HEK293 (cell line): Measurements from ENCODE around the gene YPEL1.

ENCODE experiments used
- CTCF ChIA-PET: fragments of 350-600 bp; formaldehyde crosslinking; extraction: SDS; loops from one replicate; lab custom pipeline; 2021; ENCODE audit warnings: antibody characterized with exemption; lab: Yijun Ruan, JAX
- POLR2A ChIA-PET: fragments of 300-600 bp; formaldehyde crosslinking; extraction: SDS; loops from one replicate; lab custom pipeline; 2020; ENCODE audit warnings: antibody characterized with exemption, inconsistent platforms; lab: Yijun Ruan, JAX
- H3K27ac ChIP-seq: fragments of 200-500 bp; sonication (Bioruptor generic); 2 replicates; pipeline ENCODE4 v1.5.1; 2014; ENCODE audit warnings: low read depth, low read length, control low read depth, inconsistent platforms; ENCODE audit errors: extremely low read depth
- H3K36me3 ChIP-seq, 2 experiments: fragments of 200-500 bp in 1 of 2; sonication (Bioruptor generic) in 1 of 2; 1 replicate in 1 of 2; 2 replicates in 1 of 2; pipeline ENCODE4 v1.5.1; 2014 to 2017; ENCODE audit warnings: inconsistent platforms in 2 of 2, low read length in 2 of 2; ENCODE audit not compliant: control insufficient read depth in 2 of 2, insufficient read depth in 1 of 2
- H3K4me1 ChIP-seq: fragments of 200-500 bp; sonication (Bioruptor generic); 2 replicates; pipeline ENCODE4 v1.5.1; 2014; ENCODE audit warnings: mild to moderate bottlenecking, low read length, inconsistent platforms; ENCODE audit not compliant: control insufficient read depth, insufficient read depth
- H3K4me3 ChIP-seq: 2 replicates; pipeline ENCODE4 v1.5.1; 2011; ENCODE audit warnings: low read depth, mild to moderate bottlenecking, control low read depth, low read length, moderate library complexity
- H3K9me3 ChIP-seq: fragments of 200-500 bp; sonication (Bioruptor generic); 2 replicates; pipeline ENCODE4 v1.5.1; 2014; ENCODE audit warnings: low read depth, low read length, inconsistent platforms; ENCODE audit not compliant: control insufficient read depth, insufficient read depth
- EGR2 ChIP-seq: fragments of 450-650 bp; formaldehyde crosslinking; IDR thresholded peaks from 2 replicates; pipeline ENCODE4 v1.5.1; 2016; ENCODE audit warnings: low read depth, missing biosample characterization, missing genetic modification characterization
- GFI1B ChIP-seq: fragments of 450-650 bp; formaldehyde crosslinking; IDR thresholded peaks from 2 replicates; pipeline ENCODE4 v1.5.1; 2016; ENCODE audit warnings: missing biosample characterization, missing genetic modification characterization
- GLI2 ChIP-seq: fragments of 450-650 bp; formaldehyde crosslinking; IDR thresholded peaks from 2 replicates; pipeline ENCODE4; 2017; ENCODE audit warnings: missing biosample characterization, missing genetic modification characterization, low read depth, borderline replicate concordance
- IKZF3 ChIP-seq: fragments of 450-650 bp; IDR thresholded peaks from 2 replicates; pipeline ENCODE4 v1.5.0; 2018; ENCODE audit warnings: missing biosample characterization, mild to moderate bottlenecking, missing genetic modification characterization, moderate library complexity
- KLF10 ChIP-seq: fragments of 450-650 bp; IDR thresholded peaks from 2 replicates; pipeline ENCODE4 v1.5.1; 2018; ENCODE audit warnings: missing biosample characterization, mild to moderate bottlenecking, missing genetic modification characterization
- KLF16 ChIP-seq: fragments of 450-650 bp; formaldehyde crosslinking; IDR thresholded peaks from 2 replicates; pipeline ENCODE4 v1.5.1; 2017; ENCODE audit warnings: missing biosample characterization, missing genetic modification characterization
- PRDM4 ChIP-seq: fragments of 450-650 bp; formaldehyde crosslinking; IDR thresholded peaks from 2 replicates; pipeline ENCODE4 v1.5.1; 2017; ENCODE audit warnings: missing biosample characterization, missing genetic modification characterization
- SCRT2 ChIP-seq: fragments of 450-650 bp; formaldehyde crosslinking; IDR thresholded peaks from 2 replicates; pipeline ENCODE4 v1.5.1; 2016; ENCODE audit warnings: missing biosample characterization, missing genetic modification characterization
- TSHZ1 ChIP-seq: fragments of 450-650 bp; formaldehyde crosslinking; IDR thresholded peaks from 2 replicates; pipeline ENCODE4 v1.5.1; 2016; ENCODE audit warnings: missing biosample characterization, missing genetic modification characterization, borderline replicate concordance
- WT1 ChIP-seq: fragments of 450-650 bp; formaldehyde crosslinking; IDR thresholded peaks from 2 replicates; pipeline ENCODE4 v1.5.1; 2016; ENCODE audit warnings: missing biosample characterization, missing genetic modification characterization
- ZBTB7A ChIP-seq: fragments of 450-650 bp; formaldehyde crosslinking; IDR thresholded peaks from 2 replicates; pipeline ENCODE4 v1.5.1; 2016; ENCODE audit warnings: low read depth, missing biosample characterization, missing genetic modification characterization
- ZNF10 ChIP-seq: fragments of 450-650 bp; formaldehyde crosslinking; IDR thresholded peaks from 2 replicates; pipeline ENCODE4 v1.5.1; 2017; ENCODE audit warnings: missing biosample characterization, missing genetic modification characterization
- ZNF138 ChIP-seq: fragments of 450-650 bp; formaldehyde crosslinking; IDR thresholded peaks from 2 replicates; pipeline ENCODE4 v1.5.1; 2016; ENCODE audit warnings: missing biosample characterization, missing genetic modification characterization, borderline replicate concordance
- ZNF146 ChIP-seq: fragments of 450-650 bp; formaldehyde crosslinking; IDR thresholded peaks from 2 replicates; pipeline ENCODE4 v1.5.1; 2016; ENCODE audit warnings: missing biosample characterization, missing genetic modification characterization
- ZNF175 ChIP-seq: fragments of 450-650 bp; formaldehyde crosslinking; IDR thresholded peaks from 2 replicates; pipeline ENCODE4 v1.5.1; 2016; ENCODE audit warnings: missing biosample characterization, missing genetic modification characterization
- ZNF223 ChIP-seq: fragments of 450-650 bp; formaldehyde crosslinking; IDR thresholded peaks from 2 replicates; pipeline ENCODE4 v1.5.1; 2016; ENCODE audit warnings: missing biosample characterization, missing genetic modification characterization
- ZNF24 ChIP-seq: fragments of 450-650 bp; formaldehyde crosslinking; IDR thresholded peaks from 2 replicates; pipeline ENCODE4 v1.5.1; 2016; ENCODE audit warnings: missing biosample characterization, missing genetic modification characterization
- ZNF830 ChIP-seq: fragments of 450-650 bp; IDR thresholded peaks from 2 replicates; pipeline ENCODE4 v1.5.0; 2018; ENCODE audit warnings: missing biosample characterization, missing genetic modification characterization, low read depth, mild to moderate bottlenecking, moderate library complexity
- ZSCAN30 ChIP-seq: fragments of 450-650 bp; IDR thresholded peaks from 2 replicates; pipeline ENCODE4 v1.5.1; 2018; ENCODE audit warnings: missing biosample characterization, mild to moderate bottlenecking, missing genetic modification characterization, moderate library complexity
- ZSCAN4 ChIP-seq: fragments of 450-650 bp; formaldehyde crosslinking; IDR thresholded peaks from 2 replicates; pipeline ENCODE4 v1.5.1; 2017; ENCODE audit warnings: missing biosample characterization, missing genetic modification characterization

Gene YPEL1

GRCh38 chr22:21760640-21761039 lies 25.0 kb upstream of the YPEL1 start (continued):
- TF ChIP-seq TSHZ1 (peak; percentile 71), ZNF138 (no peak), ZNF146 (tag by site-specific recombination) (no peak), EGR2 (tag by site-specific recombination) (no peak), GLI2 (tag by site-specific recombination) (no peak), IKZF3 (tag by site-specific recombination) (0 out of 2 replicates have a peak, but pooled peaks have one; percentile 9), ZBTB7A (tag by site-specific recombination) (no peak), ZNF223 (tag by site-specific recombination) (no peak), GFI1B (tag by site-specific recombination) (no peak), KLF16 (tag by site-specific recombination) (no peak), ZSCAN4 (tag by site-specific recombination) (no peak), ZNF24 (tag by site-specific recombination) (no peak), SCRT2 (peak; percentile 34; the same call in 1 of the 2 replicates)

- POLR2A ChIA-PET: interaction anchor here (1.8 kb wide), 1 partner anchor 24 kb away, joined by 12 read pairs; the partner anchor contains the start of gene YPEL1
- Histone ChIP-seq H3K27ac (no peak overlapping the region), H3K4me3 (no peak overlapping the region), H3K4me1 (0 out of 2 replicates have a peak, but pooled peaks cover 3% of the 10 kb centered on the region), H3K9me3 (no peaks in the 10 kb centered on the region), H3K36me3 (peaks cover 0 to 67% of the 10 kb centered on the region in 2 experiments; a peak in 1 of 3 replicates)
- TF ChIP-seq ZNF830 (tag by site-specific recombination) (no peak), KLF10 (tag by site-specific recombination) (no peak), WT1 (no peak), ZNF10 (tag by site-specific recombination) (no peak), ZSCAN30 (tag by site-specific recombination) (no peak), ZNF175 (tag by site-specific recombination) (no peak), PRDM4 (no peak)
- CTCF ChIA-PET: interaction anchor here (0.6 kb wide), 1 partner anchor 448 kb away, joined by 4 read pairs; no protein-coding TSS in a partner anchor
These were observed 24.2 kb upstream of the YPEL1 start for GRCh38 chr22:21759646-21760376.
